Coronary artery (tissue), 2 donors: Measurements from ENCODE around the gene CDIP1.

ENCODE experiments used
- DNase-seq: peaks from one replicate; pipeline ENCODE4 v3.0.0-alpha.2; 2017; ENCODE audit warnings: low spot score
- H3K27ac ChIP-seq, 2 donors: fragments of 200-600 bp; sonication (generic); one replicate each; pipeline ENCODE4 v1.5.1; 2016 to 2019
- H3K4me3 ChIP-seq: fragments of 200-600 bp; sonication (generic); 2 replicates; pipeline ENCODE4 v1.5.1; 2016; ENCODE audit warnings: mild to moderate bottlenecking, moderate library complexity
- CTCF ChIP-seq: fragments of 200-600 bp; sonication (generic); IDR thresholded peaks from one replicate; pipeline ENCODE4 v1.5.1; 2019; ENCODE audit warnings: antibody characterized with exemption

The CDIP1 gene

GRCh38 chr16:4494746-4495490, 43.7 kb downstream of the CDIP1 start:
- no peak for DNase-seq
- no peak for TF ChIP-seq CTCF
- no peak overlapping the region for H3K4me3 ChIP-seq
- H3K27ac ChIP-seq, result no peak overlapping the region

GRCh38 chr16:4491898-4492297, 46.7 kb downstream of the CDIP1 start:
- Histone ChIP-seq H3K4me3 (no peak overlapping the region), H3K27ac (no peak overlapping the region)
- no peak for TF ChIP-seq CTCF
- DNase-seq, result no peak

GRCh38 chr16:4489030-4489429, 49.5 kb downstream of the CDIP1 start:
- Histone ChIP-seq H3K27ac (peak overlapping the region in 1 of 2 donors; percentile 13), H3K4me3 (no peak overlapping the region)
- no peak for DNase-seq
- TF ChIP-seq CTCF, result no peak

DNA sequence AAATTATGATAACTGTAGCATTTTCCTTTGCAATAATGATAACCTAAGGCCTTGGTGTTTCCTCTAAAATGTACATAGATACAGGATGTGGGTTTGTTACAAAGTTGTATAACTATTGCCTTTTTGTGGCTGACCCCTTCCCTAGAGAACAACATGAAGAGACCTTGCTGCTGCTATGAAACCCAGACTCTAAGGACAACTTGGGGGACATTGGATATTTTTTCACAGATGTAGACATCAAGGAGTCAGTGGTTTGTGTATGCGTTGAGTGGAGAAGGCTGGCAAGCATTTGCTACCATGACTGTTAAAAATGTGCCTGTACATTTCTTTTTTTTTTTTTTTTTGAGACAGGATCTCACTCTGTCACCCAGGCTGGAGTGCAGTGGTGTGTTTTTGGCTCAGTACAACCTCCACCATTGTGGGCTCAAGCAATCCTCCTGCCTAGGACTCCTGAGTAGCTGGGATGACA, 50.0 kb downstream of the CDIP1 start:
- peak overlapping the region in 1 of 2 donors; percentile 13 for H3K27ac ChIP-seq
- TF ChIP-seq CTCF, result no peak
- no peak overlapping the region for H3K4me3 ChIP-seq
- DNase-seq, result no peak

DNA sequence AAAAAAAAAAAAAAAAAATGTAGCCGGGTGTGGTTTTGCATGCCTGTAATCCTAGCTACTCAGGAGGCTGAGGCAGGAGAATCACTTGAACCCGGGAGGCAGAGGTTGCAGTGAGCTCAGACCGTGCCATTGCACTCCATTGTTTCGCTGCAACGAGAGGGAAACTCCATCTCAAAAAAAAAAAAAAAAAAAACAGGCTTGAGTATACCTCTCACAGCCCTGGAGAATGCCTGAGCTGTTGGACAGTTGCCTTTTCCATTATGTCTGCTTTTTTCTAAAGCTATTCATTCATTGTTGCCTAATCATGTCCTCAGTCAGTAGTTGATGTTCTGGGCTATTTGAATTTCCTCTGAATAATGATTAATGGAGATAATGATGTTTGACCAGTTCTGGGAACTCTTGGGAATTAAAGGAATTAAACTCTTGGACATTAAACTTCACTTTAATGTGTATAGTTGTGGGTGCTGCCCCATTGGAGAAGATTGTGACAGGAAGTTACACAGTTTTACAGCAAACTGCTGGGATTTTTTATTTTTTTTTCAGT, 50.5 kb downstream of the CDIP1 start:
- H3K27ac ChIP-seq, result no peak overlapping the region
- no peak overlapping the region for H3K4me3 ChIP-seq

GRCh38 chr16:4486126-4486893, 52.3 kb downstream of the CDIP1 start:
- peak overlapping the region; percentile 49 to 54 for H3K27ac ChIP-seq
- no peak for TF ChIP-seq CTCF
- H3K4me3 ChIP-seq, result no peak overlapping the region
- DNase-seq, result no peak

More for the DNA sequence above, 50.5 kb downstream of the CDIP1 start:
- no peak for TF ChIP-seq CTCF
- no peak for DNase-seq
